HUES6 (cell line): ENCODE measurements around the gene ERBB2.
"Not testable (repeated sequence)": the region's sequence is repeated elsewhere in the genome, so short reads cannot be mapped to it uniquely, and the experiment has no call there.

ENCODE experiments used
- H3K27ac ChIP-seq: 2 replicates; pipeline ENCODE4 v1.7.0; 2013; ENCODE audit warnings: low read depth, mild to moderate bottlenecking, low read length, inconsistent platforms
- H3K27me3 ChIP-seq: 2 replicates; pipeline ENCODE4 v1.6.1; 2013; ENCODE audit warnings: low read length; ENCODE audit not compliant: control insufficient read depth, insufficient read depth
- H3K36me3 ChIP-seq: 2 replicates; pipeline ENCODE4 v1.6.1; 2013; ENCODE audit warnings: low read length; ENCODE audit not compliant: control insufficient read depth, insufficient read depth
- H3K4me1 ChIP-seq: 2 replicates; pipeline ENCODE4 v1.6.1; 2013; ENCODE audit warnings: low read length; ENCODE audit not compliant: control insufficient read depth, insufficient read depth
- H3K4me3 ChIP-seq: 2 replicates; pipeline ENCODE4 v1.5.1; 2013; ENCODE audit warnings: low read depth, low read length
- H3K9ac ChIP-seq: one replicate; pipeline ENCODE4 v1.6.1; 2013; ENCODE audit warnings: mild to moderate bottlenecking, low read length
- H3K9me3 ChIP-seq: 2 replicates; pipeline ENCODE4 v1.6.1; 2013; ENCODE audit warnings: low read depth, low read length; ENCODE audit not compliant: control insufficient read depth, insufficient read depth

The ERBB2 gene

GRCh38 chr17:39719563-39720355 lies 19.9 kb downstream of the ERBB2 start:
- H3K9ac ChIP-seq, result no peak overlapping the region
- peaks cover 9% of the 10 kb centered on the region for H3K4me1 ChIP-seq

GRCh38 chr17:39722104-39722503 lies 22.2 kb downstream of the ERBB2 start:
- peaks cover 84% of the 10 kb centered on the region for H3K36me3 ChIP-seq
- H3K27me3 ChIP-seq, result no peaks in the 10 kb centered on the region
- no peak overlapping the region for H3K27ac ChIP-seq
- no peak overlapping the region for H3K4me3 ChIP-seq
- H3K4me1 ChIP-seq, result peaks cover 9% of the 10 kb centered on the region
- H3K9ac ChIP-seq, result no peak overlapping the region
- no peaks in the 10 kb centered on the region for H3K9me3 ChIP-seq

More at GRCh38 chr17:39719563-39720355, 19.9 kb downstream of the ERBB2 start:
- H3K4me3 ChIP-seq, result no peak overlapping the region
- peaks cover 84% of the 10 kb centered on the region for H3K36me3 ChIP-seq
- no peak overlapping the region for H3K27ac ChIP-seq
- H3K27me3 ChIP-seq, result no peaks in the 10 kb centered on the region
- no peaks in the 10 kb centered on the region for H3K9me3 ChIP-seq

- Histone ChIP-seq H3K9me3 (no peaks in the 10 kb centered on the region), H3K4me1 (peaks cover 9% of the 10 kb centered on the region), H3K4me3 (peak overlapping the region; percentile 12; the same call in 1 of the 2 replicates), H3K36me3 (peaks cover 86% of the 10 kb centered on the region), H3K27me3 (no peaks in the 10 kb centered on the region), H3K27ac (no peak overlapping the region), H3K9ac (no peak overlapping the region)
These were observed 23.3 kb downstream of the ERBB2 start for GRCh38 chr17:39722965-39723848.

GRCh38 chr17:39724731-39725130 lies 24.9 kb downstream of the ERBB2 start:
- peaks cover 82% of the 10 kb centered on the region for H3K36me3 ChIP-seq
- no peak overlapping the region for H3K4me3 ChIP-seq
- H3K27me3 ChIP-seq, result no peaks in the 10 kb centered on the region
- no peak overlapping the region for H3K9ac ChIP-seq
- H3K4me1 ChIP-seq, result peaks cover 13% of the 10 kb centered on the region
- H3K27ac ChIP-seq, result no peak overlapping the region
- H3K9me3 ChIP-seq, result no peaks in the 10 kb centered on the region

GRCh38 chr17:39725923-39726322 lies 26.1 kb downstream of the ERBB2 start:
- H3K4me3 ChIP-seq, H3K27ac ChIP-seq, H3K9ac ChIP-seq, H3K27me3 ChIP-seq, H3K9me3 ChIP-seq: not testable (repeated sequence)
- Histone ChIP-seq H3K4me1 (peaks cover 16% of the 10 kb centered on the region), H3K36me3 (peaks cover 72% of the 10 kb centered on the region)

GRCh38 chr17:39726617-39727016 lies 26.8 kb downstream of the ERBB2 start:
- peaks cover 16% of the 10 kb centered on the region for H3K4me1 ChIP-seq
- no peaks in the 10 kb centered on the region for H3K27me3 ChIP-seq
- peaks cover 68% of the 10 kb centered on the region for H3K36me3 ChIP-seq
- H3K9me3 ChIP-seq, result no peaks in the 10 kb centered on the region
- H3K4me3 ChIP-seq, result no peak overlapping the region
- H3K27ac ChIP-seq, result no peak overlapping the region
- no peak overlapping the region for H3K9ac ChIP-seq

- Histone ChIP-seq H3K9me3 (no peaks in the 10 kb centered on the region), H3K9ac (no peak overlapping the region), H3K27ac (no peak overlapping the region), H3K36me3 (peaks cover 59% of the 10 kb centered on the region), H3K4me3 (no peak overlapping the region), H3K4me1 (peaks cover 16% of the 10 kb centered on the region), H3K27me3 (no peaks in the 10 kb centered on the region)
These were observed 27.7 kb downstream of the ERBB2 start for GRCh38 chr17:39727556-39727955.

- 0 out of 2 replicates have a peak overlapping the region, but pooled peaks have one; percentile 79 for H3K27ac ChIP-seq
- peak overlapping the region; percentile 65 for H3K9ac ChIP-seq
- H3K4me1 ChIP-seq, result peaks cover 7% of the 10 kb centered on the region
- no peaks in the 10 kb centered on the region for H3K27me3 ChIP-seq
- no peaks in the 10 kb centered on the region for H3K9me3 ChIP-seq
- peaks cover 50% of the 10 kb centered on the region for H3K36me3 ChIP-seq
- peak overlapping the region; percentile 96 for H3K4me3 ChIP-seq
These were observed 29.5 kb downstream of the ERBB2 start for GRCh38 chr17:39729280-39729851.

- H3K36me3 ChIP-seq, result peaks cover 41% of the 10 kb centered on the region
- no peaks in the 10 kb centered on the region for H3K27me3 ChIP-seq
- H3K9me3 ChIP-seq, result no peaks in the 10 kb centered on the region
- peaks cover 7% of the 10 kb centered on the region for H3K4me1 ChIP-seq
- peak within 1 kb of the TSS; percentile 65 for H3K9ac ChIP-seq
- H3K4me3 ChIP-seq, result peak within 1 kb of the TSS; percentile 96
- peak within 1 kb of the TSS; percentile 79; the same call in 1 of the 2 replicates for H3K27ac ChIP-seq
These were observed 30.4 kb downstream of the ERBB2 start, which contains the start of gene MIEN1 for GRCh38 chr17:39730095-39730921. MIEN1 (minus strand) TSS chr17:39730532; CDS start chr17:39730495, 37 bp downstream.

GRCh38 chr17:39732586-39732985 lies 32.7 kb downstream of the ERBB2 start:
- Histone ChIP-seq H3K9ac (no peak overlapping the region), H3K36me3 (peaks cover 18% of the 10 kb centered on the region), H3K27ac (no peak overlapping the region), H3K4me1 (peaks cover 20% of the 10 kb centered on the region), H3K4me3 (no peak overlapping the region), H3K27me3 (peaks cover 3% of the 10 kb centered on the region; the same call in 1 of the 2 replicates), H3K9me3 (no peaks in the 10 kb centered on the region)
